ENCODE measurements around the gene C16orf87. TPM values are rescaled to one million over a fixed set of nuclear protein-coding genes. Genes with fewer than 3 reads are reported as not detected.

Gene C16orf87
- polyA plus RNA-seq, 3 donors: 6.1 to 9.7 (median 7.6) TPM

- TF ChIP-seq CTCF (IDR thresholded peaks at IDR 0.05): no peak
- H3K27me3 Mint-ChIP-seq (ENCODE audit: low read depth in 3 of 3): no peaks in the 10 kb centered on the region
- intact Hi-C loops (cut with micrococcal nuclease): no loop called here
- H3K9me3 ChIP-seq (replicated peaks in 1 of 2; ENCODE audit: control insufficient read depth in 1 of 2, insufficient read depth in 1 of 2, low read length in 2 of 2): peaks cover 7 to 11% of the 10 kb centered on the region in 2 donors
- peaks cover 2 to 3% of the 10 kb centered on the region in 2 donors for H3K36me3 ChIP-seq (replicated peaks in 1 of 2; ENCODE audit: control insufficient read depth in 1 of 2, insufficient read depth in 2 of 2, low read length in 2 of 2)
- H3K4me1 ChIP-seq (ENCODE audit: control insufficient read depth in 1 of 2, insufficient read depth in 2 of 2, low read length in 2 of 2): no peaks in the 10 kb centered on the region
- H3K4me2 ChIP-seq (replicated peaks; ENCODE audit: extremely low read depth, low read length, poor library complexity, severe bottlenecking): no peak overlapping the region
- H3K4me3 ChIP-seq (replicated peaks in 1 of 3; ENCODE audit: low read depth in 2 of 3, low read length in 3 of 3): no peak overlapping the region
- WGBS (ENCODE audit: insufficient coverage): no CpG with 5 or more reads among the region's 4 CpGs
- no peak overlapping the region for H3K27ac ChIP-seq (ENCODE audit: low read depth in 1 of 2, low read length in 2 of 2)
- H3K79me2 ChIP-seq (ENCODE audit: insufficient read depth, low read length): no peaks in the 10 kb centered on the region
- H3K9me3 Mint-ChIP-seq: peaks cover 16 to 42% (median 24%) of the 10 kb centered on the region in 7 donors
- no peak overlapping the region for H2AFZ ChIP-seq (ENCODE audit: insufficient read depth, low read depth, low read length, poor library complexity, severe bottlenecking)
- H3K27me3 ChIP-seq (ENCODE audit: control insufficient read depth in 2 of 2, insufficient read depth in 2 of 2, low read length in 2 of 2): no peaks in the 10 kb centered on the region
- peaks cover 9 to 25% of the 10 kb centered on the region in 2 donors for H3K36me3 Mint-ChIP-seq
- no peaks in the 10 kb centered on the region for H4K20me1 ChIP-seq (ENCODE audit: insufficient read depth, low read length)
- no peak for DNase-seq
- no peak overlapping the region for H3K4me3 Mint-ChIP-seq
- H3K27ac Mint-ChIP-seq: no peak overlapping the region
- H3K4me1 Mint-ChIP-seq: no peaks in the 10 kb centered on the region
- no peak overlapping the region for H3K9ac ChIP-seq (ENCODE audit: insufficient read depth, low read length, poor library complexity, severe bottlenecking)
Measured at GRCh38 chr16:46797501-46797900, 33.5 kb downstream of the C16orf87 start.

GRCh38 chr16:46796764-46797269 lies 34.2 kb downstream of the C16orf87 start:
- Histone ChIP-seq H3K27me3 (ENCODE audit: control insufficient read depth in 2 of 2, insufficient read depth in 2 of 2, low read length in 2 of 2) (no peaks in the 10 kb centered on the region), H2AFZ (ENCODE audit: insufficient read depth, low read depth, low read length, poor library complexity, severe bottlenecking) (no peak overlapping the region), H3K36me3 (replicated peaks in 1 of 2; ENCODE audit: control insufficient read depth in 1 of 2, insufficient read depth in 2 of 2, low read length in 2 of 2) (no peaks in the 10 kb centered on the region), H3K4me2 (replicated peaks; ENCODE audit: extremely low read depth, low read length, poor library complexity, severe bottlenecking) (no peak overlapping the region), H3K4me1 (ENCODE audit: control insufficient read depth in 1 of 2, insufficient read depth in 2 of 2, low read length in 2 of 2) (no peaks in the 10 kb centered on the region), H4K20me1 (ENCODE audit: insufficient read depth, low read length) (no peaks in the 10 kb centered on the region), H3K4me3 (replicated peaks in 1 of 3; ENCODE audit: low read depth in 2 of 3, low read length in 3 of 3) (no peak overlapping the region), H3K79me2 (ENCODE audit: insufficient read depth, low read length) (no peaks in the 10 kb centered on the region), H3K27ac (ENCODE audit: low read depth in 1 of 2, low read length in 2 of 2) (no peak overlapping the region), H3K9me3 (replicated peaks in 1 of 2; ENCODE audit: control insufficient read depth in 1 of 2, insufficient read depth in 1 of 2, low read length in 2 of 2) (peaks cover 7 to 11% of the 10 kb centered on the region in 2 donors), H3K9ac (ENCODE audit: insufficient read depth, low read length, poor library complexity, severe bottlenecking) (no peak overlapping the region)
- WGBS (ENCODE audit: insufficient coverage): no CpG with 5 or more reads among the region's 1 CpG
- no peak overlapping the region for H3K4me3 Mint-ChIP-seq
- intact Hi-C loops (cut with micrococcal nuclease): no loop called here
- no peak for DNase-seq
- no peak overlapping the region for H3K27ac Mint-ChIP-seq
- H3K36me3 Mint-ChIP-seq: peaks cover 5 to 21% of the 10 kb centered on the region in 2 donors
- H3K9me3 Mint-ChIP-seq: peaks cover 16 to 42% (median 24%) of the 10 kb centered on the region in 7 donors
- peaks cover 1% of the 10 kb centered on the region for H3K4me1 Mint-ChIP-seq
- no peaks in the 10 kb centered on the region for H3K27me3 Mint-ChIP-seq (ENCODE audit: low read depth in 3 of 3)
- no peak for TF ChIP-seq CTCF (IDR thresholded peaks at IDR 0.05)
